Esophagus muscularis mucosa (tissue), 4 donors: ENCODE results near the gene GRK3.

ENCODE experiments used
- CTCF ChIP-seq, 3 experiments: fragments of 200-600 bp in 2 of 3; fragments of 450-650 bp in 1 of 3; sonication (generic) in 2 of 3; IDR thresholded peaks; one replicate each; pipeline ENCODE4 v1.5.1; 2017 to 2019; ENCODE audit warnings: antibody characterized with exemption in 3 of 3, mild to moderate bottlenecking in 2 of 3, moderate library complexity in 1 of 3
- EP300 ChIP-seq: sonication (generic); formaldehyde crosslinking; IDR thresholded peaks from one replicate; pipeline ENCODE4 v1.6.1; 2017; ENCODE audit warnings: antibody characterized with exemption
- POLR2A ChIP-seq: fragments of 450-650 bp; IDR thresholded peaks from one replicate; pipeline ENCODE4 v1.6.1; 2017; ENCODE audit warnings: antibody characterized with exemption, moderate library complexity, mild to moderate bottlenecking, low read depth
- POLR2AphosphoS5 ChIP-seq, 2 donors: sonication (generic); formaldehyde crosslinking; IDR thresholded peaks; one replicate each; pipeline ENCODE4 v1.6.1; 2017; ENCODE audit warnings: antibody characterized with exemption in 2 of 2

GRCh38 chr22:25690798-25691197, 126.3 kb downstream of the GRK3 start:
- TF ChIP-seq POLR2AphosphoS5 (IDR thresholded peaks at IDR 0.05) (no peak), POLR2A (no peak), CTCF (IDR thresholded peaks at IDR 0.05) (no peak), EP300 (no peak)
